Stimulated activated CD8-positive, alpha-beta memory T cell treated with anti-CD3 and anti-CD28 coated beads, Interleukin-15, amount 100 ng/mL, for 1 hour (primary cell): ENCODE measurements around the gene PPP1R13L.

Source experiments
- DNase-seq: peaks from one replicate; pipeline ENCODE4 v3.0.0-alpha.2; 2020; ENCODE audit warnings: low read depth

PPP1R13L gene

DNA sequence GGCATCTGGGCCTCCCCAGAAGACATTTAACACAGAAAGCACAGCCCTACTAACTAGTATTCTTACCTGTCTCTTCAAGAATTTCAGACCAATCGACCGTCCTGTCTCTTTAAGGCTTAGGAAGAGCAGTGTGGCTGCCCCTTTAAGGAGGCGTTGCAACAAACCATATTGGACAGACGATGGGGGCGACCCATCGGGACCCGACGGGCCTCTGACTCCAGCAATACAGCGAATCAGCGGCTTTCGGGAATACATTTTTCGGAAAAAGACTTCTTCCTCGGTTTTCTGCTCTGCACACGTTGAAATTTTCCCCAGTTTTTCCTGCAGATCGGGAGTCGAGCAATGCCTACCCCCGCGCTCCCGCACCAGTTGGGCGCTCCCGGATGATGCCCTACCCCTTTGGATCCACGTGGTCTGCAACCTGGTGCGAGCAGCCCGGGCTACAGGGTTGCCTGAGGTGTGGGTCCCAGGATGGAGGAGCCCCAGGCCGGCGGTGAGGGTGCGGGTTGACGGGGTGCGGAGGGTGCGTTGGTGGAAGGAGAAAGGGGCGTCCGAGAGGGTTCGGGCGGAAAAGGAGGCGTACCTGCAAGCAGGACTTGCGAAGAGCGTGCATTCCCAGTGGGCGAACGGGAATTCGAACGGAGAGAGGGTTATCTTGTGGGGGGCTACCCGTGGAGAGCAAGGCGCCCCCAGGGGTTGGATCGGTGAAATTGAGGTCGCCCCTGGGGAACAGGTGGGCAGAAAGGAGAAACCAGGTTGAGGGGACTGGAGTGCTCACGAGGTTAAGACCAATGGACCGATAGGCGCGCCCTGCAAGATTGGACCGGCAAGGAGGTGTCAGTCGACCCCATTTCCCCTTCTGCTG, 1.6 kb upstream of the PPP1R13L start, which contains the start of gene POLR1G:
Gene POLR1G (plus strand): TSS at position 419 of the 865 bp plus-strand sequence. CDS start 53 bp downstream, at position 472.
- peak; percentile 53 for DNase-seq

GRCh38 chr19:45405435-45406225, 761 bp upstream of the PPP1R13L start:
- peak; percentile 70 for DNase-seq

DNA sequence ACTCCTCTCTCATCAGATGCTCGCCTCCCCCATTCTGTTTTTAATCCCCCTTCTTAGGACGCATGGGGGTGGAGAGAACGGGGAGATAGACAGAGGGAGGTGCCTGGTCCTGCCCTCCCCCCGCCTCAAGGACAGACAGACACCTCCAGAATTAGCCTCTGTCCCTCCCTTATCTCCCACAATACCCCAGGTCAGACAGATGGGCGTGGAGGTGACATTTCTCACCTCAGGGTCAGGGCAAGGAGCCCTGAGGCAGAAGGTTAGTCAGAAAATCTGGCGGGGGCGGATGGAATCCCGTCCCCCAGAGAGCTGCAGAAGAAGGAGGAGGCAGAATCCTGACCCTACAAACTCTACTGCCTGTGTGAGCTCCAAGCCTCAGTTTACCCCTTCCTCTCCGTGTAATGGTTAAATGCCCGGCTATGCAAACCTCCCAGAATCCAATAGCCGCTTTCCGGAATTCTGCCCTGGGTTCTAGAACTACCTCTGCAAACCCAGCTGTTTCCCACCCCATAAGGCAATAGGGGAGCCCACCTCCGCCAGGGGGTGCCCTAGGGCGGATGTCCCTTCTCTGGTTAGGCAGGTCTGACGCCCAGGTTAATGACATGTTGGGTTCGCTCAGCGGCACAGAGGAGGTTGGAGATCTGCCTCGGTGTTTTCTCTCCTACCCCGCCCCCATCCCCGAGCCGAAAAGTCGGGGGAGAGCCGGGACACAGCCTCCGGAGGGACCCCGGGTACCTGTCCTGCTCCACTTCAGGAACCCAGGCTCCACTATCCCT, 900 bp downstream of the PPP1R13L start:
- DNase-seq = no peak

DNA sequence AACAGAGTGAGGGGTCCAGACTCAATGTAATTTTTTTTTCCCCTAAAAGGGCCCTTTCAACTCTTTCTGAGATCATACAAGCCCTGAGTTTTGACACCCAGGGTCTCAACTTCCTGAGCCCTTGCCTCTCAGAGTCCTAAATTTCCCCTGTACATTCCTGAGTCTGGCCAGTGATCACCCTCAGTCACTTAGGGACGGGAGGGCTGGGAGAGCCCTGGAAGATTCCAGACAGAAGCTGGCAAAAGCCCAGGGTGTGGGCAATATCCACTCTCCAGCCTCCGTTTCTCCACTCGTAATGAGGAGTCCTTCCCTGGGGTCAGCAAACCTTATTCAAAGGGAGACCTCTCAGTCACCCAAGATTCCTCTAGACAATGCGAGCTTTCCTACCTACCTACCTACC, 1.6 kb downstream of the PPP1R13L start:
- no peak for DNase-seq

DNA sequence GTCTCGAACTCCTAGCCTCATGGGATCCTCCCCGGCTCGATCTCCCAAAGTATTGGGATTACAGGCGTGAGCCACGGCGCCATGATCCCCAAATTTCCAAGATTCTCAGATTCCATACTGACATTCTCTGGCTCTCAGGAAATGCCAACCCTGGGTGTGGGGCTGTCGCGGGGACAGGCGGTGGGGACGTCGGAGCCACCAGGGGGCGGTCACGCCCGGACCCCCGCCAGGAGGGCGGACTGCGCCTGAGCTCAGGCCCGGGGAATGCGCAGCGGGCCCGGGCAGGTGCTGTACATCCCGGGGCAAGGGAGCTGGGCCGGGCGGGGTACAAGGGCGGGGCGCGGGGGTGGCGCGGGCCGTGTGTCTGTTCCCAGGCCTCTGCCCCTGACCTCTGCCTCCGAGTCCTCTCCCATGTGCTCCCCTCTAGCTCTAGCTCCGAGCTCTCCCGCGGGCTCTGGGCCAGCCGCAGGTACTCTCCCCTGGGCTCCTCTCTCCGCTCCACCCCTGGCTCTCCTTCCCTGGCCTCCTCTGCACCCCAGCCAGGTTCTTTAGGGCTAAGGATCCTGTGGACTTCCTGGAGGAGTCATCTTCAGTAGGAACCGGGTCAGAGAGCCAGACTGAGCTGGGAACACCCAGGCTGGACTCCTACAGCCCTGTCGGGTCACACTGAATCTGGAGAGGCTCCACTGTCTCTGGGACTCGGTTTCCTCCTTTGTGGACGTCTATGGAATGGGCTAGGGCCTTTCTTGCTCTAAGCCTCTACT, 2.4 kb downstream of the PPP1R13L start:
- no peak for DNase-seq

DNA sequence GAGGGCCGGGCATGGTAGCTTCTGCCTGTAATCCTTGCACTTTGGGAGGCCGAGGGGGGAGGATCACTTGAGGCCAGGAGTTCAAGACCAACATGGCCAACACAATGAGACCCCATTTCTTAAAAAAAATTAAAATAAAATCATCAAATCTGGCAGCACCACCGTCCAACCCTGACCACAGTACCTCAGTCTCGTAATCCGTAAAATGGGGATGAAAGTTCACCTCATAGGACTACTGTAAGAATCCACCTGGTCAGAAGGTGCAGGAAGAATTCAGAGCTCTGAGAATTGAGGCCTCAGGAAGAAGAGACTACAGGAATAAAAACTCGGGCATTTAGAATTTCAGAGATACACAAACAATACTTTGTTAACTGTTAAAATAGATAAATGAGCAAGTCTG, 3.1 kb downstream of the PPP1R13L start:
- DNase-seq = no peak

- no peak for DNase-seq
Measured at GRCh38 chr19:45400192-45400591, 4.7 kb downstream of the PPP1R13L start.

- DNase-seq = no peak
Measured at GRCh38 chr19:45395821-45396617, 8.8 kb downstream of the PPP1R13L start.

DNA sequence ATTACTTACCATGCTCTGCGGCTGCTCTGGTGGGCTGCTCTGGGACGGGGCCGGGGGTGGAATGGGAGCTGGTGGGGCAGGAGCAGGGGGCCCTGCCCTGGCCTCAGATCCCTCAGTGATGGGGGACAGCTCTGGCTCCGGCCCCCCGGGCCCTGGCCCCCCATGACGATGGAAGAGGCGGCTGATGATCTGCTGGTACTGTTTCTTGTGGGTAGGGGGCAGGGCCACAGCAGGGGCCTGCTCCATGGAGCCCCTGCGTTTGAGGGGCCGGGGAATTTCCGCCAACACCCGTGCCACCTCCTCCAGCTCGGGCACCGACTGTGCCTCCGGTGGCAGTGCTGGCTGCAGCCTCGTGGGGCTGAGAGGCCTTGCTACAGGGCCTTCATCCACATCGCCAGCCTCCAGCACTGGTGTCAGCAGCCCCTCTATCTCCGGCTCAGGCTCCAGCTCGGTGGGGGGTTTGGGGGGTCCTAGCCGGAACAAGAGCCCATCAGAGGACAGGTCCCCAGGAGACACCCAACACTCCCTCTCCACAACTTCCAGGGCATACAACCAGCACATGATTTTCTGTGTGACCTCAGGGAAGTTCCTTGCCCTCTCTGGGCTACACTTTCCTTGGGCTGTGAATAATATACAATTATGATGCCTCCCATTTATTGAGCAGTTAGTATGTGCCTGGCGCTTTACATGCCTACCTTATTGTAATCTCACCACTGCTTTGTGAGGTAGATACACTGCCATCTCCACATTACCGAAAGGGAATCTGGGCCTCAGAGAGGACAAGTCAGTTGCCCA, 12.8 kb downstream of the PPP1R13L start:
- DNase-seq = no peak

DNA sequence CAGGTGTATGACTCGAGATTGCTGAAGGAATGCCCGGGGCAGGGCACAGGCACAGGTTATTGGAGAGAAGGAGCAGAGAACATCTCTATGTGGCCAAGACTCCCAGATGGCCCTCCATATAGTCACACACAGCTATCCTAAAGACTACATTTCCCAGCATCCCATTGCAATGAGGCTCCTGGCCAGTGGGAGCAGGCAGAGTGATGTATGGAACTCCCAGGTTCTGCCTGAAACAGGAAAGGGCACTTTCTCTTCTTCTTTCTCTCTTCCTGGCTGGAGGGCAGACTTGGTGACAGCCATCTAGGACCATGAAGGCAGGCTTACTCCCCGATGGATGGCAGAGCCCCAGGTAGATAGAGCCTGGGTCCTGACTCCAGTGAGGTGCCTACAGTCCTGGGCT, 13.5 kb downstream of the PPP1R13L start:
- no peak for DNase-seq

GRCh38 chr19:45385392-45386221, 19.3 kb downstream of the PPP1R13L start:
- DNase-seq = no peak

- no peak for DNase-seq
Measured at GRCh38 chr19:45382426-45382825, 22.4 kb downstream of the PPP1R13L start.

DNA sequence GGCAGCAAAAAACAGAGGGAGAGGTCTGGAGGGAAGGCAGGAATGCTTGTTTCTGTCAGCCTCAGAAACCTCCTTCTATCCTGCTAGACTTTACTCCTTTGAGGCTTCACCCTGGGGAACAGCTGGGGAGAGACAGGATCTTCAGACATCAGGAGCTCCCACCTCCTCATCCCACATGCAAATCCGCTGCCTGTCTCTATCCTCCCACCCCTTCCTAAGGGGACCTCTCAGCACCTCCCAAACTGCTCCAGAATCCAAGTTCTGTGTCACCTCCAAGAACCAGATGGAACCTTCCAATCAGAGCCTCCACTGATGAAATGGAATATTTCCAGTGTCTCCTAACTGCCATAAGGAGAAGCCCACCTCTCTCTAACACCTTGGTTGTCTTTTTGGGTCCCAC, 24.8 kb downstream of the PPP1R13L start:
- no peak for DNase-seq

DNA sequence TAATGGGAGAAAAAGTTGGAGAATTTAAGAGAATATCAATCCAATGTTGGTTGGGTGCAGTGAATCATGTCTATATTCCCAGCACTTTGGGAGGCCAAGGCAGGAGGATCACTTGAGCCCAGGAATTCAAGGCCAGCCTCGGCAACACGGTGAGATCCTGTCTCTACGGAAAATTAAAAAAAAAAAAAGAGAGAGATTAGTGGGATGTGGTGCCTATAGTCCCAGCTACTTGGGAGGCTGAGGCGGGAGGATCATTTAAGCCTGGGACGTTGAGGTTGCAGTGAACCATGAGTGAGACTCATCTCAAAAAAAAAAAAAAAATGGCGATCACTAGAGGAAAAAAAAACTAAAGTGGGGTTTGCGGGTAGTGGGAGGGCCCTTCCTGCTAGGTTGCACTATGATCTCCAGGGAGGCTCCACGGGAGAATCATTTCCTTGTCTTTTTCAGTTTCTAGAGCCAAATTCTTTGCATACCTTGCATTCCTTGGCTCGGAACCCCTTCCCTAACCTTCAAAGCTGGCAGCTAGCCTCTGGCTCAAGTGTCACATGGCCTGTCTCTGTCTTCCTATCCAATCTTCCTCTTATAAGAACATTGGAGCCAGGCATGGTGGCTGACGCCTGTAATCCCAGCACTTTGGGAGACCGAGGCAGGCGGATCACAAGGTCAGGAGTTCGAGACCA, 28.7 kb downstream of the PPP1R13L start:
- DNase-seq = no peak

DNA sequence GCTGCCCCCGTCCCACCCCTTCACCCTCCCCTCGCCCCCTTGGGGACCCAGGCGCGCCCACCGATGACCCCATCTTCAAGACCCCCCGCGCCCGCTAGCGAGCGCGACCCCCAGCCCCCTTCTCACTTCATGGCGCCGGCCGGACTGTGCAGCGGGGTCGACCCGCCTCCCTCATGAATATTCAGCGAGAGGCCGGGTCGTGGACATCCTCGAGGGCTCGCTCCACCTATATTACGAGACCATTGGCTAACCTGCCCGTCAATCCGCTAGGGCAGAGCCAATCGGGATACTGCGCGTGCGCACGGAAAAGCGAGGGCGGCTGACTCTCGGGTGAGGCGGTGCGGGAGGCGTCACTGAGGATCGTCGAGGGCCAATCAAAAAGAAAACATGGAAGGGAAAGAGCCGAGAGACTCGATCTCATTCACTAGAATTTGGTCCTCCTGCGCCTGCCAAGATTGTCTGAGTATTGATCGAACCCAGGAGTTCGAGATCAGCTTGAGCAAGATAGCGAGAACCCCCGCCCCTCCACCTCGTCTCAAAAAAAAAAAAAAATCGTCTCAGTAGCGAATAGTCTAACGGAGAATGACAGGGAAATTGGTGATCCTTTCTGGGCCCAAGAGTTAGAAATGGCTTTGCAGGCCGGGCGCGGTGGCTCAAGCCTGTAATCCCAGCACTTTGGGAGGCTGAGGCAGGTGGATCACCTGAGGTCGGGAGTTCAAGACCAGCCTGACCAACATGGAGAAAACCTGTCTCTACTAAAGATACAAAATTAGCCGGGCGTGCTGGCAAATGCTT, 34.3 kb downstream of the PPP1R13L start, which contains the start of gene ERCC2:
Gene ERCC2 (minus strand): TSS at position 164 of the 795 bp plus-strand sequence. CDS start 33 bp downstream, at position 131.
- DNase-seq = peak; percentile 100

DNA sequence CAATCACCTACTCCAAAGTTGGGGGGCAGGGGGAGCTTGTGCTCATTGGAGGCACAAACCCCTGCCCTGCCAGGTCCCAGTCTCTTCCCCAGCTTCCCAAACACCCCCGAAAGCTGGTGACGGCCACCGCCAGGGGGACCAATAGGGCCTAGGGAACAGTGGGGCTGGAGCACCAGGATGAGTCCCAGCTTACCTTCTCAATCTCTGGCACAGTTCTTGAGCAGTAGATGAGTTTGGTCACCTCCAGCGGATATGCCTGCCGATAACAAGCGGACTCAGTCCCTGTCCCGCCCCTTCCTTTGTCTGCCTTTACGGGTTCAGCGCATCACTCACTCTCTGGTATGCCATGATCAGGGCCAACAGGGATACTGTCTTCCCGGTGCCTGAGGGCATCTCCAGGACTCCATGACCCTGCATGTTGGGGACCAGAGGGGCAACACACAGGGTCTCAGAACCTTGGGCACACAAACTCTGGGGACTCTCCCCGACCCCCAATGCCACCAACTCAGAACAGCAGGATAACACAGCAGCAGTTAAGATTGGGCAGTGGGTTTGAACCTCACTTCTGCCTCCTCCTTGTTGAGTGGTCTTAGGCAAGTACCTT, 36.0 kb downstream of the PPP1R13L start:
- DNase-seq = no peak

DNA sequence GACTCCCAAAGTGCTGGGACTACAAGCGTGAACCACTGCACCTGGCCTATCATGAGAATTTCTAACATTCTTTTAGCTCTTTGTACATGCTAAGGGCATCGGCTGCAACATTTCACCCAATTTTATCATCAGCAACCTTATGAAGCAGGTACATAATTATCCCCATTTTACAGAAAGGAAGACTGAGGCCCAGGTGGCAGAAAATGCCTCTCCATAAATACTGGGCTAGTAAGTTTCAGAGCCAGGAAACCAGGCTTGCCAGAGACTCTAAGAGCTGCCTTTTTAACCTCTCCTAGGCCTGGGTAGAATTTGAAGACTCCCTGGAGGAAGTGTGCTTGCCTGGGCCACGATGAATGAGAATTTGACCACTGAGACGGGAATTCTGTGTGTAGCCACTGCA, 36.7 kb downstream of the PPP1R13L start:
- no peak for DNase-seq
